ENCODE measurements around the gene STX16.

STX16 gene

GRCh38 chr20:58650776-58651558 is at the start of gene STX16:
TSS of gene STX16 (plus strand) at chr20:58651283. CDS start at chr20:58652007, 724 bp downstream.
- peak; percentile 98 for DNase-seq (ENCODE audit: low spot score)

GRCh38 chr20:58602124-58602523 is 49.0 kb upstream of the STX16 start:
- no peak for DNase-seq (ENCODE audit: low spot score)

- no peak for DNase-seq (ENCODE audit: low spot score)
Observed at GRCh38 chr20:58603721-58604120, 47.4 kb upstream of the STX16 start.

- DNase-seq (ENCODE audit: low spot score), result no peak
Observed at GRCh38 chr20:58604128-58604881, 46.8 kb upstream of the STX16 start.

- DNase-seq (ENCODE audit: low spot score), result no peak
Observed at GRCh38 chr20:58605292-58606065, 45.6 kb upstream of the STX16 start.

- no peak for DNase-seq (ENCODE audit: low spot score)
Observed at GRCh38 chr20:58606184-58606583, 44.9 kb upstream of the STX16 start.

- no peak for DNase-seq (ENCODE audit: low spot score)
Observed at GRCh38 chr20:58608096-58608840, 42.8 kb upstream of the STX16 start.

GRCh38 chr20:58609026-58609425 is 42.1 kb upstream of the STX16 start:
- DNase-seq (ENCODE audit: low spot score), result no peak

- DNase-seq (ENCODE audit: low spot score), result no peak
Observed at GRCh38 chr20:58610071-58610800, 40.8 kb upstream of the STX16 start.

GRCh38 chr20:58610811-58611210 is 40.3 kb upstream of the STX16 start:
- no peak for DNase-seq (ENCODE audit: low spot score)

- DNase-seq (ENCODE audit: low spot score), result peak; percentile 73
Observed at GRCh38 chr20:58611236-58612030, 39.6 kb upstream of the STX16 start.

GRCh38 chr20:58612121-58612691 is 38.9 kb upstream of the STX16 start:
- DNase-seq (ENCODE audit: low spot score), result no peak

GRCh38 chr20:58613061-58613854 is 37.8 kb upstream of the STX16 start:
- no peak for DNase-seq (ENCODE audit: low spot score)

- DNase-seq (ENCODE audit: low spot score), result no peak
Observed at GRCh38 chr20:58614366-58614765, 36.7 kb upstream of the STX16 start.

GRCh38 chr20:58614984-58615760 is 35.9 kb upstream of the STX16 start:
- no peak for DNase-seq (ENCODE audit: low spot score)

GRCh38 chr20:58616411-58616810 is 34.7 kb upstream of the STX16 start:
- DNase-seq (ENCODE audit: low spot score), result no peak

- DNase-seq (ENCODE audit: low spot score), result no peak
Observed at GRCh38 chr20:58617158-58617557, 33.9 kb upstream of the STX16 start.

- DNase-seq (ENCODE audit: low spot score), result no peak
Observed at GRCh38 chr20:58618351-58619076, 32.6 kb upstream of the STX16 start.

Measured in HuH-7.5 (cell line).